Fibroblast of lung (primary cell): ENCODE measurements around the gene TTLL4.

Source experiments
- CTCF ChIP-seq, 2 donors: IDR thresholded peaks in 1 of 2; conservative IDR thresholded peaks in 1 of 2; 1 replicate in 1 of 2; 2 replicates in 1 of 2; pipeline ENCODE4 v1.5.1; 2011 to 2012; ENCODE audit warnings: low read length in 2 of 2, control low read depth in 1 of 2, inconsistent platforms in 1 of 2, low read depth in 1 of 2, mild to moderate bottlenecking in 1 of 2
- EZH2 ChIP-seq: IDR thresholded peaks from 2 replicates; pipeline ENCODE4 v1.5.1; 2012; ENCODE audit warnings: low read length, control low read depth, mild to moderate bottlenecking; ENCODE audit errors: missing control alignments

- TF ChIP-seq CTCF (conservative IDR thresholded peaks at IDR 0.05 in 1 of 2, IDR thresholded peaks at IDR 0.05 in 1 of 2; ENCODE audit: low read depth in 1 of 2, low read length in 2 of 2): no peak
- no peak for TF ChIP-seq EZH2
Observed at GRCh38 chr2:218745160-218745558, 34.5 kb downstream of the TTLL4 start.
